Neuronal stem cell (in vitro differentiated cells): Measurements from ENCODE around the gene MTA1.

ENCODE experiments used
- DNase-seq: peaks from one replicate; pipeline ENCODE4 v3.0.0-alpha.2; 2013; ENCODE audit warnings: low spot score
- H2AFZ ChIP-seq: one replicate; pipeline ENCODE4 v1.6.1; 2013; ENCODE audit warnings: mild to moderate bottlenecking, low read length, inconsistent platforms
- H2AK5ac ChIP-seq: 2 replicates; pipeline ENCODE4 v1.6.1; 2013; ENCODE audit warnings: low read depth, mild to moderate bottlenecking, inconsistent platforms, low read length, moderate library complexity, mixed read lengths
- H2BK120ac ChIP-seq: 2 replicates; pipeline ENCODE4 v1.6.1; 2013; ENCODE audit warnings: low read depth, mild to moderate bottlenecking, inconsistent platforms, low read length, moderate library complexity, mixed read lengths
- H2BK12ac ChIP-seq: one replicate; pipeline ENCODE4 v1.6.1; 2013; ENCODE audit warnings: low read length, inconsistent platforms
- H2BK15ac ChIP-seq: 2 replicates; pipeline ENCODE4 v1.6.1; 2013; ENCODE audit warnings: mild to moderate bottlenecking, low read length, inconsistent platforms, mixed read lengths
- H2BK5ac ChIP-seq: one replicate; pipeline ENCODE4 v1.6.1; 2013; ENCODE audit warnings: inconsistent platforms, mild to moderate bottlenecking, low read length, moderate library complexity
- H3K14ac ChIP-seq: one replicate; pipeline ENCODE4 v1.6.1; 2013; ENCODE audit warnings: low read length, inconsistent platforms
- H3K18ac ChIP-seq: 2 replicates; pipeline ENCODE4 v1.6.1; 2013; ENCODE audit warnings: low read length, inconsistent platforms
- H3K23ac ChIP-seq: 2 replicates; pipeline ENCODE4 v1.6.1; 2013; ENCODE audit warnings: low read depth, mild to moderate bottlenecking, mixed read lengths, low read length, inconsistent platforms; ENCODE audit not compliant: poor library complexity
- H3K27ac ChIP-seq: replicated peaks from 3 replicates; pipeline ENCODE4 v1.5.1; 2013; ENCODE audit warnings: low read length, inconsistent platforms
- H3K27me3 ChIP-seq, 3 experiments: 2 replicates each; pipeline ENCODE4 v1.6.1; 2013; ENCODE audit warnings: low read length in 3 of 3, mild to moderate bottlenecking in 2 of 3, inconsistent platforms in 1 of 3, low read depth in 1 of 3, mixed read lengths in 1 of 3, moderate library complexity in 1 of 3; ENCODE audit not compliant: control insufficient read depth in 3 of 3, insufficient read depth in 3 of 3
- H3K36me3 ChIP-seq, 2 donors: replicated peaks in 1 of 2; 2 replicates each; pipeline ENCODE4 v1.6.1; 2013; ENCODE audit warnings: low read length in 2 of 2; ENCODE audit not compliant: control insufficient read depth in 2 of 2, insufficient read depth in 2 of 2
- H3K4ac ChIP-seq: 2 replicates; pipeline ENCODE4 v1.6.1; 2013; ENCODE audit warnings: inconsistent platforms, mild to moderate bottlenecking, low read length, moderate library complexity
- H3K4me1 ChIP-seq, 2 donors: 1 replicate in 1 of 2; 2 replicates in 1 of 2; pipeline ENCODE4 v1.6.1; 2013; ENCODE audit warnings: low read length in 2 of 2, low read depth in 1 of 2; ENCODE audit not compliant: control insufficient read depth in 2 of 2, insufficient read depth in 1 of 2
- H3K4me2 ChIP-seq: one replicate; pipeline ENCODE4 v1.6.1; 2013; ENCODE audit warnings: mild to moderate bottlenecking, low read length, inconsistent platforms; ENCODE audit not compliant: insufficient read depth, poor library complexity, severe bottlenecking
- H3K4me3 ChIP-seq, 2 donors: 2 replicates each; pipeline ENCODE4 v1.5.1; 2013; ENCODE audit warnings: low read length in 2 of 2, mild to moderate bottlenecking in 2 of 2, inconsistent platforms in 1 of 2, moderate library complexity in 1 of 2
- H3K79me1 ChIP-seq: one replicate; pipeline ENCODE4 v1.6.1; 2013; ENCODE audit warnings: low read depth, mild to moderate bottlenecking, inconsistent platforms, low read length, moderate library complexity
- H3K9ac ChIP-seq: one replicate; pipeline ENCODE4 v1.6.1; 2013; ENCODE audit warnings: mild to moderate bottlenecking, low read depth, low read length, inconsistent platforms; ENCODE audit not compliant: poor library complexity
- H3K9me3 ChIP-seq, 2 donors: replicated peaks in 1 of 2; 2 replicates each; pipeline versions ENCODE3 to v1.6.1; 2013; ENCODE audit warnings: low read length in 2 of 2, mild to moderate bottlenecking in 2 of 2, inconsistent platforms in 1 of 2, low read depth in 1 of 2, mixed read lengths in 1 of 2, moderate library complexity in 1 of 2; ENCODE audit not compliant: control insufficient read depth in 2 of 2, insufficient read depth in 1 of 2
- H4K8ac ChIP-seq: one replicate; pipeline ENCODE4 v1.6.1; 2013; ENCODE audit warnings: low read depth, mild to moderate bottlenecking, inconsistent platforms, low read length, moderate library complexity
- H4K91ac ChIP-seq: one replicate; pipeline ENCODE4 v1.6.1; 2013; ENCODE audit warnings: low read length, low read depth, mild to moderate bottlenecking, inconsistent platforms; ENCODE audit not compliant: poor library complexity
- WGBS, 2 donors: extraction: QIAGEN DNeasy Blood & Tissue Kit; methylation state at CpG; one replicate each; pipeline ENCODE4 v1.1.7; 2013; ENCODE audit warnings: missing lambda C conversion rate in 2 of 2, mixed read lengths in 1 of 2; ENCODE audit not compliant: insufficient read length in 2 of 2, insufficient replicate concordance in 1 of 2; ENCODE audit errors: extremely low coverage in 2 of 2; 5-methylcytosine and 5-hydroxymethylcytosine counted together

Gene MTA1

DNA sequence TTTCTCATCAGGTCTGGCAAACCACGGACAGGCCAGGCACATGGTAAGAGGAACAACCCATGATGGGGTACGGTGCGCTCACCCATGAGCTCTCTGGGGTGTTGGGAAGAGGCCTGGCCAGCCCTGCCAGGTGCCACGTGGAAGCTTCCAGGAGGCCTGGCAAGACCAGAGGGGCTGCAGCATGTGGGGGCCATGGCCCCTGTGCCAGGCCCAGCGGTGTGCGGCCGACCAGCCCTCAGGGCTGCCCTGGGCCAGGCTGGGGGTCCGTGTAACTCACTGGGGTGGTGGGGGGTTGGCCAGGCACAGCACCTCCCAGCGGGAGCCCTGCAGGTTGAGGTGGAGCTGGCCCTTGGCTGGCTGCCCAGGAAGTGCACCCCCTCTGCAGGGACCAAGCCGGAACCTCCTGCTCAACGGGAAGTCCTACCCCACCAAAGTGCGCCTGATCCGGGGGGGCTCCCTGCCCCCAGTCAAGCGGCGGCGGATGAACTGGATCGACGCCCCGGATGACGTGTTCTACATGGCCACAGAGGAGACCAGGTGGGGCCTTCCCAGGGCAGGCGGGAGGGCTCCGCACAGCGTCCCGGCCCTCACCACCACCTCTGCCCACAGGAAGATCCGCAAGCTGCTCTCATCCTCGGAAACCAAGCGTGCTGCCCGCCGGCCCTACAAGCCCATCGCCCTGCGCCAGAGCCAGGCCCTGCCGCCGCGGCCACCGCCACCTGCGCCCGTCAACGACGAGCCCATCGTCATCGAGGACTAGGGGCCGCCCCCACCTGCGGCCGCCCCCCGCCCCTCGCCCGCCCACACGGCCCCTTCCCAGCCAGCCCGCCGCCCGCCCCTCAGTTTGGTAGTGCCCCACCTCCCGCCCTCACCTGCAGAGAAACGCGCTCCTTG lies 50.1 kb downstream of the MTA1 start:
- no peak overlapping the region for H3K4me3 ChIP-seq
- H2AFZ ChIP-seq: no peak overlapping the region
- no peak overlapping the region for H3K4me2 ChIP-seq
- H3K9me3 ChIP-seq: no peaks in the 10 kb centered on the region
- no peak overlapping the region for H3K4ac ChIP-seq
- no peak overlapping the region for H4K91ac ChIP-seq
- H3K23ac ChIP-seq: peak overlapping the region; percentile 96
- H2BK12ac ChIP-seq: no peak overlapping the region
- peak overlapping the region; percentile 38 for H3K14ac ChIP-seq
- peaks cover 17 to 30% of the 10 kb centered on the region in 2 donors for H3K4me1 ChIP-seq
- peak overlapping the region; percentile 17 for H4K8ac ChIP-seq
- H3K9ac ChIP-seq: no peak overlapping the region
- H3K27me3 ChIP-seq: peaks cover 0 to under 1% (median 0%) of the 10 kb centered on the region in 3 experiments
- no peak overlapping the region for H2BK15ac ChIP-seq
- WGBS, 2 donors: no CpG with 5 or more reads among the region's 54 CpGs
- H3K79me1 ChIP-seq: peaks cover 3% of the 10 kb centered on the region
- DNase-seq: no peak
- peaks cover 22 to 58% of the 10 kb centered on the region in 2 donors for H3K36me3 ChIP-seq
- H2AK5ac ChIP-seq: peak overlapping the region; percentile 46
- no peak overlapping the region for H2BK120ac ChIP-seq
- peak overlapping the region; percentile 66 for H2BK5ac ChIP-seq
- no peak overlapping the region for H3K27ac ChIP-seq
- peak overlapping the region; percentile 57 for H3K18ac ChIP-seq

DNA sequence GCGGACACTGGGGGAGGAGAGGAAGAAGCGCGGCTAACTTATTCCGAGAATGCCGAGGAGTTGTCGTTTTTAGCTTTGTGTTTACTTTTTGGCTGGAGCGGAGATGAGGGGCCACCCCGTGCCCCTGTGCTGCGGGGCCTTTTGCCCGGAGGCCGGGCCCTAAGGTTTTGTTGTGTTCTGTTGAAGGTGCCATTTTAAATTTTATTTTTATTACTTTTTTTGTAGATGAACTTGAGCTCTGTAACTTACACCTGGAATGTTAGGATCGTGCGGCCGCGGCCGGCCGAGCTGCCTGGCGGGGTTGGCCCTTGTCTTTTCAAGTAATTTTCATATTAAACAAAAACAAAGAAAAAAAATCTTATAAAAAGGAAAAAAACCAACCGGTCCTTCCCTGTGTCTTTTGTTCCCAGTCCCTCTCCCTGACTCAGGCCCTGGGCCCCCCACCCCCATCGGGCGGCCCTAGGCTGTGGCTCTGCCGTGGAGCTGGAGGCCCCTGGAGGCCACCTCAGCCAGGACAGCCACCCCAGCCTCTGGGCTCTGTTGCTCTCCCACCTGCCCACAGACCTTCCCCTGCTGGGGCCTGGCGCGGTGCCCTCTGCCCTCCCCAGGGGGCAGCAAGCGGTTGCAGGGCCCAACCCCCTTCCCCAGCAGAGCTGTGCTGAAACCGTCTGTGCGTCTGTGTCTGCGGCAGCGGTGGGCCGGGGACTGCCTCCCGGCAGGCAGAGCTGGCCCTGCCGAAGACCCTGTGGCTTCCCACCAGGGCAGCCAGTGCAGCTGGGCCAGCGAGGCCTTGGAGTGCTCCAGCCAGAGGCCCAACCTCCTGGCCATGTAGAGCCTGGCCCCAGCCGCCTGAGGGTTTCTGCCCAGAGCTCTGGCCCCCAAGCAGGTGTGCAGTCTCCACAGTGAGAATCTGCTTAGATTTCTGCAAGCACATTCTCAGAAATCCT lies 51.0 kb downstream of the MTA1 start:
- DNase-seq: no peak
- no peak overlapping the region for H4K91ac ChIP-seq
- H3K9ac ChIP-seq: peak overlapping the region; percentile 77
- peak overlapping the region; percentile 80 for H3K18ac ChIP-seq
- H2AFZ ChIP-seq: no peak overlapping the region
- no peak overlapping the region for H3K23ac ChIP-seq
- H3K4me2 ChIP-seq: no peak overlapping the region
- H3K79me1 ChIP-seq: peaks cover 6% of the 10 kb centered on the region
- H3K4ac ChIP-seq: no peak overlapping the region
- no CpG with 5 or more reads among the region's 34 CpGs for WGBS, 2 donors
- no peak overlapping the region for H3K14ac ChIP-seq
- H3K9me3 ChIP-seq: peaks cover 0 to 2% of the 10 kb centered on the region in 2 donors
- peak overlapping the region; percentile 66 for H2BK5ac ChIP-seq
- H2BK120ac ChIP-seq: no peak overlapping the region
- no peak overlapping the region for H4K8ac ChIP-seq
- H3K4me1 ChIP-seq: peaks cover 21 to 34% of the 10 kb centered on the region in 2 donors
- H2BK12ac ChIP-seq: peak overlapping the region; percentile 58
- peak overlapping the region; percentile 90 for H2AK5ac ChIP-seq
- H3K27me3 ChIP-seq: peaks cover 0 to 9% (median 6%) of the 10 kb centered on the region in 3 experiments
- H3K4me3 ChIP-seq: no peak overlapping the region
- H3K27ac ChIP-seq: peak overlapping the region; percentile 30
- H2BK15ac ChIP-seq: no peak overlapping the region
- peaks cover 14 to 49% of the 10 kb centered on the region in 2 donors for H3K36me3 ChIP-seq

DNA sequence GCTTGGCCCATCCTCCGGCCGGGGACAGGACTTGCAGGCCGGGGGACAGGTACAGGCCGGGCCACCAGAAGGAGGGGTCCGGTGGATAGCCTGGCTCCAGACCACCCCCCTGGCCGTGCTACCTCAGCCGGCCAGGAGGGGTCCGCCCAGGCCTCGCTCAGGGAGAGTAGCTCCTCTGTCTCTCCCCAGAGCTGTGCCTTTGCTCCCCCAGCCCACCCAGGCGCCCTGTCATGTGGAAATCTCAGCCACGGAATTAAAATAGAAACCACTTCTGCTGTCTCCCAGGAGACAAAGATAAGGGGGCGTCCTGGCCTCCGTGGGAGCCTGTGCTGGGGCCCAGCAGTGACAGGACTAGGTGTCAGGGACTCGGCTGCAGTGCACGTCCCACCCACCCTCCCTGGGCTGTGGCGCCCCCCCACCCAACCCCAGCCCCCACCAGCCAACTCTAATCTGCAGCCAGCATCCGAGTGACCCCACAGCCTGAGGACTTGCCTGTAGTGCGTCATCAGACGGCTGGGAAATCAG lies 51.7 kb downstream of the MTA1 start:
- H2AFZ ChIP-seq: no peak overlapping the region
- H3K4me3 ChIP-seq: no peak overlapping the region
- no peak overlapping the region for H3K4me2 ChIP-seq
- no peak overlapping the region for H3K23ac ChIP-seq
- no peak overlapping the region for H3K27ac ChIP-seq
- peaks cover 25 to 40% of the 10 kb centered on the region in 2 donors for H3K4me1 ChIP-seq
- peak overlapping the region; percentile 66 for H2BK5ac ChIP-seq
- no peak overlapping the region for H2AK5ac ChIP-seq
- peaks cover 11 to 43% of the 10 kb centered on the region in 2 donors for H3K36me3 ChIP-seq
- no peak overlapping the region for H4K91ac ChIP-seq
- no peak overlapping the region for H2BK120ac ChIP-seq
- H4K8ac ChIP-seq: no peak overlapping the region
- no peak overlapping the region for H2BK15ac ChIP-seq
- peaks cover 8% of the 10 kb centered on the region for H3K79me1 ChIP-seq
- no peak overlapping the region for H3K14ac ChIP-seq
- H3K9me3 ChIP-seq: peaks cover 0 to 2% of the 10 kb centered on the region in 2 donors
- peak overlapping the region; percentile 58 for H2BK12ac ChIP-seq
- peak overlapping the region; percentile 80 for H3K18ac ChIP-seq
- no peak overlapping the region for H3K4ac ChIP-seq
- DNase-seq: no peak
- H3K9ac ChIP-seq: no peak overlapping the region
- peaks cover 0 to 17% (median 14%) of the 10 kb centered on the region in 3 experiments for H3K27me3 ChIP-seq
- WGBS, 2 donors: no CpG with 5 or more reads among the region's 19 CpGs
